HG03469 (cell line): ENCODE measurements around the gene SPO11.

Source experiments
- ATAC-seq: cut with Tn5 transposase; IDR thresholded peaks from one replicate; pipeline ENCODE4 v1.9.1; 2021; ENCODE audit warnings: mild to moderate bottlenecking, moderate library complexity, moderate number of reproducible peaks; ENCODE audit not compliant: unreplicated experiment

The SPO11 gene

DNA sequence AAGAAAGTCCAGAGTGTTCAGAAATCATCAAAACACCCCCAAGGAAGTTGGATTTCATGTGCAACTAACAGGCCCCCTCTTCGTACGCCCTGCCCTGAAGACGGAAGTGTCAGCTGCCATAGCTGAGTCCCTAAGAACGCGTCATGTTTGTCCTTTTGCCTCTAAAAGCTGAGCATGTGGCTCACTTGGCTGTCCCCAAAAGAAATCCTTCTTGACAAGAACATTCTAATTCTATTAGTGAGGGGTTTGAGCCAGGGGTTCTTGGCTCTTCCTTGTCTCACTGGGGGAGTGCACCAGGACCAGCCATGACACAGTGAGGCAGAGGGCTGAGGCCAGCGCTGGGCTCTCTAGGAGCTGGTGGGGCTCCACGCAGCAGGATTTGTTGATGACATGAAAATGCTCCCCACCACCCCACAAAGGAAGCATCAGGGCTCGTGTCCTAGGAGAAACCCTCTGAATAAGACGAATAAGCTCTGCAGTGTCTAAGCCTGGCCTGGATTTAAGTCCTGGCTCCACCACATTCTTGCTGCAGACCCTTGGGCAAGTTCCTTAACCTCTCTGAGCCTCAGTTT is 20.0 kb upstream of the SPO11 start:
- no peak for ATAC-seq

DNA sequence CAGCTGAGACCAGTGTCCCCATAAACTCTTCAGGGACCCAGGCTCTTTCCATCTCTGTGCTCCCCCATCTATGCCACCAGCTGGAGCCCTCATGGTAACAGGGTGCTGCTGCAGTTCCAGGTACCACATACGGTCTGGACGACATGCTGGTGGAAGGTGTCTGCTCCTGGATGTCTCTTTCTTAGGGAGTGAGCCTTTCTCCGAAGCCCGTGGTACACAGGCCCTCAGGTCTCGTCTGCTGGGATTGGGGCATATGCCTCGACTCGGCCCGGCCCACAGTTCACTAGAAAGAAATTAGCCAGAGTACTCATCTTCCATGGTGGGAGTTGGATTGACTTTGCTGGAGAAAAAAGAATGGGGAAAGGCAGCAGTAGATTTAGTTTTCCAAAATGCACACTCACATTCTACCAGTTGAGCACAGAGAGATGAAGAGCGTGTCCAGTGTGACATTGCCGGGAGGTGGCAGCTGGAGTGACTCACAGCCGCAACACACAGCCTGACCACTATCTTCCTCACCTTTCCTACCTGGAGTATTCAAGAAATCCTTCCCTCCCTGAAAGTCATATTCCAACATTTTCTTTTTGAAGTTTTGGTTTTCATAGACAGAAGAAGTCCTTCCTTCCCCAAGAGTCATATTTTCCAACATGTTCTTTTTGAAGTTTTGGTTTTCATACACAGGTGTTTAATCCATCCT is 18.6 kb upstream of the SPO11 start:
- ATAC-seq, result no peak

DNA sequence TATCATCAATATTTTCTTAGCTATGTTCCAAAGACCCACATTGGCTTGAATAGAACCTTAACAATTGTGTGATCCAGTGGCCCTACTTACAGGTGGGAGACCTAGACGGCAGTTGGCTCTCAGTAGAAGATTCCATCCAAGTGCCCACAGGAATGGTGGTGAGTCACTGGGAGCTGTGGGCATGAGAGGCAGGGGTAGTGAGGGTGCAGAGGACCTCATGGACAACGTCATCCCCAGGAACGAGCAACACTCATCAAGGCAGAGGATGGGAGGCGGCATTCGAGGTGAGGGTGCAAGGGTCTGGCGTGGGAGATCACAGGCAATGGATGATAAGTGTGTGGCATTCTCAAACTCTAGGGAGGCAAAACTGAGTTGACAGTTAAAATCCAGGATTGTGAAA is 17.5 kb upstream of the SPO11 start:
- no peak for ATAC-seq

DNA sequence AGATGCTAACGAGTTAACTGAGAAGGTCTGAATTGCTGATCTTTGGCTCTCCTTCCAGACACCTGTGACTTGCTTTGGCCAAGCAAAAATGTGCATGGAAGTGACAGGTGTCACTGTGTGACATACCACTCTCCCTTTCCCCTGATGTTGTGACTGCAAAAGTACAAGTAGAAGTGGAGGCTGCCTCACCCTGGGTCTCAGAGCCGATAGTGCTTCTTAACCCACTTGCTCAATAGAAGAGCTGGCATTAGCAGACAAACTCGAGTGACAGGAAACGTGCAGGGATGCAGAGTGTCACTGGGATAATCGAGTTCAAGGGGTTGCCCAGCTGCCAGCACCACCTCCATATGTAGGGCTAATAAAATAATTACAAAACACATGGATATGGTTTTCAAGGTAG is 16.4 kb upstream of the SPO11 start:
- ATAC-seq, result no peak

DNA sequence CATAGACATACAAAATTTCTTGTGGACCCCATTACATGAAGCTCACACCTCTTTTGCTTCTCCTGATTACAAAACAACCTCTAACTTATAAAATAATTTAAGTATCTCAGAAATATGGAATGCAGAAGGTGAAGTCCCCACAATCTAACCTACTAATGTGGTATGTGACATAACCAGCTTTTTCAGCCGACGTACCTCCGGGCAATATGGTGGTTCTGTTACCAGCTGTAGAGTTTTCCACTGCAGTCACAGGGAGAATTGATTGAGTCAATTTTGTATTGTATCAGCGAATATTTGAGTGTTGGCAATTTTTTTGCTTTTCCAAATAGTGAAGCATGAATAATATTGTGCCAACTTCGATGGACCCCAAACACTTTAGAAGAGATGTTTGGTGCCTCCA is 15.7 kb upstream of the SPO11 start:
- no peak for ATAC-seq

DNA sequence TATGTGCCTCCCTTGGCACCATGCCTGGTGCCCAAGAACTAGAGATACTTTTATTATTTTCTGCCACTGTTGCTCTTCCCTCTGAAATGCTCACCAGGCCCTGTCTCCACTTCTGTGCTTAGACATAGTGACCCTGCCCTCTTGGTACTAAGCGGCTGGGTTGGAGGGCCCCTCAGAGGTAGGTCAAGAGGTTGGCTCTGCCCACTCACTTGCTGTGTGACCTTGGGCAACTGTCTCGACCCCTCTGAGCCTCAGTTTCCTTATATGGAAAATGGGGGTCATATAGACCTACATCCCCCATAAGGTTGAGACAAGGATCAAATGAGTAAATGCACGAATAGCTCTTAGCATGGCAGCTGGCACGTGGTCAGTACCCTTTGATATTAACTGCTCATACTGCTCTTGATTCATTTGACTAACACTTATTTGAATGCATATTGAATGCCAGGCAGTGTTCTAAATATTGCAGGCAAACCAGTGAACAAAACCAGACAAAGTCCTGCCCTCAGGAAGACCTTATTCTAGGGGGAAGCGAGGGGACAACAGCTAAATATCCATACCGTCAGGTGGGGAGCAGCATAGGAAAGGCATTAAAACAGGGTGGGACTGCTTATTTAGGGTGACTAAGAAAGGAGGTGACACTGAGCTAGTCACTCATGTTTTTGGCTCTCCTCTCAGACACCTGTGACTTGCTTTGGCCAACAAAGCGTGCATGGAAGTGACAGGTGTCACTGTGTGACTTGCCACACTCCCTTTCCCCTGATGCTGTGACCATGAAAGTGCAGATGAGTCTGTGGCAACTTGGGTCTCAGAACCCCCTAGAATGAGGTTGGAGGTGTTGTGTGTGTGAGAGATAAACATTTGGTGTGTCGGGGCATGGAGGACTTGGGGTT is 14.3 kb upstream of the SPO11 start:
- no peak for ATAC-seq

DNA sequence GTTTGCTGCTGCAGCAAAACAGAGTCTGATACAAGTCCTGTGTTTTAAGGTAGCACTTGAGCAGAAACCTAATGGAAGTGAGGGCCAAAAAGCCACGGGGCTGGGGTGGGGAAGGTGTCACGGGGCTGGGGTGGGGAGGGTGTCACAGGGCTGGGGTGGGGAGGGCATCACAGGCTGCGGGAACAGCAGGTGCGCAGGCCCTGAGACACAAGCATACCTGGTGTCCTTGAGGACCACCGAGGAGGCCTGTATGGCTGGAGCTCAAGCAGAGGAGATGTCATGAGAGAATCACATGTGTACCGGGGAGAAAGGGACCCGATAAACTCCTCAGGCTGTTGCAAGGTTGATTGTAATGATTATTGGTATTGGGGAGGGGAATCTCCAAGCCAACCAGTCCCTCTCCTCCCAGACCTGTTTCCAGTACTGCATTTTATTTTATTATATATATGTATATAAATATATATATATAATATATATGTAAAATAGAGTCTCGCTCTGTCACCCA is 13.6 kb upstream of the SPO11 start:
- ATAC-seq, result no peak

DNA sequence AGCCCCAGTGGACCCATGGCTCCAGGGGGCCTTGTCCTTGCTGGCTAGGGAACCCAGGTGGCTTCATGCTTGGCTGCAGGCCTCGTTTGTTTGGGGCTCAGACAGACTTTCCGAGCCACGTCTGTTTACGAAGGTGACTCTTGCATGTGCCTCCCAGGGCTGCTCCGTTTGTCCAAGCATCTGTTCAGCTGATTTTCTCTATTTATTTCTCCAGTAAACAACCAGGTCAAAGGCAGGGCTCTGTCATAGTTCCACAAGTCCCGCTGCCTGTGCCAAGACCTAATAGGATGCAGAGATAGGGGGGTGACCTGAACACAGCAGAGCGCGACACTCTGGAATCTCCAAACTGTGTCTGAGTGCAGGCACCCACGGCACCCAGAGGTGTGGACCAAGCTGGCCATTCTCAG is 12.8 kb upstream of the SPO11 start:
- no peak for ATAC-seq

DNA sequence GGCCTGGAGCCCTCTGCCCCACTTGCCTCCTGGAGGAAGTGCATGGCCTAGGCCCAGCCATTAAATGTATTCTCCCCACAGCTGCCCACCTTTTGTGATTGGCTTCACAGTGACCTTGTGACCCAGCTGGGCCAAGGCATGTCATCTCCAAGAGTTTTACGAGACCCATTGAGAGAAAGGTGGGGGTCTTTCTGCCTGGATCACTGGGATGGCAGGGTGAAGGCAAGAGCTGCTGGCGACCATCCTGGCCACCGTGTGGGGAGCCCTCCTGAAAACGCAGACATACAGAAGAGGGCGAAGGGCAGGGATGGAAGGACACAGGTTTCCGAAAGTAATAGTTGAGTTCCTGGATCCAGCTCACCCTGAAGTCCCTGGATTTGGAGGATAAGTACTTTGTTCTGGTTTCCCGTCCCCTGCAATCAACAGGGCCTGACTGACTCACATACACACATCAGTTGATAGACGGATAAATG is 12.3 kb upstream of the SPO11 start:
- no peak for ATAC-seq

DNA sequence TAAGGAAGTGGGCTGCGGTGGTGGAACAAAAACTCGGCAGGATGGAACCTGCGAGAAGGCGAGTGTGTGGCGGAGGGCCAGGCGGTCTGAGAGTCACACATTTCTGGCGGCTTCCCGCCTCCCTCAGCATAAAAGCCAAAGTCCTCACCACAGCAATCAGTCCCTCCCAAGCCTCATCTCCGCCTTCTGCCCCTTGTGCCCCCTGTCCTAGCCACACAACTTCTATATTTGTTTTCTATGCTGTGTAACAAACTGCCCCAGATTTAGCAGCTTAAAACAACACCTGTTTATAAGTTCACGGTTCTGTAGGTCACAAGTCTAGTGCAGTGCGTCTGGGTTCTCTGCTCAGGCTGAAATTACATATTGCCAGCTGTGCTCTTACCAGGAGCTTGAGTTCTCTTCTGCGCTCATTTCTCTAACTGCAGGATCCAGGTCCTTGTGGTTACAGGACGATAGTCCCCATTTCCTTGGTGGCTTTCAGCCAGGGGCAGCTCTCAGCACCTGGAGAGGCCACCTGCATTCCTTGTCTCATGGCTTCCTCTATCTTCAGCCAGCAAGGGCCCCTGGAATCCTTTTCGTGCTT is 11.7 kb upstream of the SPO11 start:
- no peak for ATAC-seq

DNA sequence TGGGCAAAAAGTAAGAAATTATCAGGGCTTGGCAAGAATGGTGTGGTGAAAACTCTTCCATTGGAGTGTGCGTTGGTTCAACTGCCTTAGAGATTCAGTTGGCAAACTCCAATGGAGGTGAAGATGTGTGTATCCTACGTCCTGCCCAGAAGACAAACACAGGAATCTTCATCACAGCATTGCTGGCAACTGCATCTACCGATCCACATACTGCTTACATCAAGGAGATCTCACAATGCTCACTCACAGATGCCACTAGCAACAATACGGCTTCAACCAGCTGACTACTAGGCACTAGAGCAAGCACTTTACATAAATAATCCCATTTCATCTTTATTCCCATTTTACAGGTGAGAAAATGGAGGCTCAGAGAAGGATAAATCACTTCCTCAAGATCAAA is 10.0 kb upstream of the SPO11 start:
- ATAC-seq, result no peak

DNA sequence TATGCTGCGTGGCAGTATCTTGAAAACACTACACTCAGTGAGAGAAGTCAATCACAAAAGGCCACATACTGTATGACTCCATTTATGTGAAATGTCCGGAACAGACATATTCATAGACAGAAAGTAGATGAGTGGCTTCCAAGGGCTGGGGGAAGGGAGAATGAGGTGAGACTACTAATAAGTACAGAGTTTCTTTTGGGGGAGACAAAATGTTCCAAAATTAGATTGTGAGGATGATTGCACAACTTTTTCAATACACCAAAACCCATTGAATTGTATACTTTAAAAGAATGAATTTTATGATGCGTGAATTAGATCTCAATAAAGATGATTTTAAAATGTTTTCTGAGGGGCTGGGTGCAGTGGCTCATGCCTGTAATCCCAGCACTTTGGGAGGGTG is 9.2 kb upstream of the SPO11 start:
- ATAC-seq, result no peak

DNA sequence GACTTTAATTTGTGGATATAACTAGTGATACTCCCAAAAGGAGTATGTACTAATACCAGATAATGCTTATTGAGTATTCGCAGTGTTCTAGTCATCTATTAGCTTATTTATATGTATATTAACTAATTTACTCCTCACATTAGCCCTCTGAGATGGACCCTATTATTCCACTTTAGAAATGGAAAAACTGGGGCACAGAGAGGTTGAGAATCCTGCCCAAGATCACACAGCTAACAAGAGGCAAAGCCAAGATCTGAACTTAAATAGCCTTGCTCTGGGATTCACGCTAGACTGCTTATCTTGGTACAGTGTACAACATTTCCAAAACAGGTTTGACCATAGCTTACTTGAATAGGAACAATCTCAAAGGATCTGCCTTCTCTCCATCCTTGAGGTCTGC is 8.5 kb upstream of the SPO11 start:
- no peak for ATAC-seq

DNA sequence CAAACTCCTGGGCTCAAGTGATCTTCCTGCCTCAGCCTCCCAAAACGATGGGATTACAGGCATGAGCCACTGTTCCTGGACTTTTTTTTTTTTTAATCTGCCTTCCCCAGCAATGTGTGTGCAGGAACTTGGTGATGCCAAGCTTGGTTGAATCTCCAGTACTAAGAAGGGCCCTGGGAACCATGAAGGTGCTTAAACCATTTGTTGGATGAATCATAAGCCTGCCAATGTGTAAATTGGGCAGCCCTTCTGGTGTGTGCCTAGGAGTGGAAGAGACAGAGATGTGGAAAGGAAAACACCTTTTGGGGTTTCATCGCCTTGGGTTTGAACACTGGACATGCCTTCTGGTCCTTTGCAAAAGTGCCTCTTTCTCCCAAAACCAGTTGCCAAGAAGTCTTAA is 7.1 kb upstream of the SPO11 start:
- ATAC-seq, result no peak

DNA sequence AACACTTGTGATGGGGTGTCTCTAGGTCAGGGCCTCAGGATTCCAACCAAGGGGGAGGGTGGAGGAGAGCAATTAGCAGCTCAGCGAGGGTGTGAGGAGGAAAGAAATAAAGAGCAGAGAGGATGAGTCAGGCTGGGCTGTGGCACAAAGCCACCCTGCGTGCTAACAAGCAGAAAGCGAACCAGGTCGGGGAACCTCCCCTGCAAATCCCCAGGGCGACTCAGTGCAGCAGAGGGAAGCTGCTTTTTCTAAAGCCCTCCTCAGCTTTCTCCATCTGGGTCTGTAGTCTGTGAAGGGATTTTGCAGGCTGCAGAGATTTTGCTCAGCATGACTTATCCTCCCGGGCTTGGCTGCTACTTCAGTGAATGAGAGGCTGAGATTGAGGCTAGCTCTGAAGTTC is 6.6 kb upstream of the SPO11 start:
- ATAC-seq, result no peak

DNA sequence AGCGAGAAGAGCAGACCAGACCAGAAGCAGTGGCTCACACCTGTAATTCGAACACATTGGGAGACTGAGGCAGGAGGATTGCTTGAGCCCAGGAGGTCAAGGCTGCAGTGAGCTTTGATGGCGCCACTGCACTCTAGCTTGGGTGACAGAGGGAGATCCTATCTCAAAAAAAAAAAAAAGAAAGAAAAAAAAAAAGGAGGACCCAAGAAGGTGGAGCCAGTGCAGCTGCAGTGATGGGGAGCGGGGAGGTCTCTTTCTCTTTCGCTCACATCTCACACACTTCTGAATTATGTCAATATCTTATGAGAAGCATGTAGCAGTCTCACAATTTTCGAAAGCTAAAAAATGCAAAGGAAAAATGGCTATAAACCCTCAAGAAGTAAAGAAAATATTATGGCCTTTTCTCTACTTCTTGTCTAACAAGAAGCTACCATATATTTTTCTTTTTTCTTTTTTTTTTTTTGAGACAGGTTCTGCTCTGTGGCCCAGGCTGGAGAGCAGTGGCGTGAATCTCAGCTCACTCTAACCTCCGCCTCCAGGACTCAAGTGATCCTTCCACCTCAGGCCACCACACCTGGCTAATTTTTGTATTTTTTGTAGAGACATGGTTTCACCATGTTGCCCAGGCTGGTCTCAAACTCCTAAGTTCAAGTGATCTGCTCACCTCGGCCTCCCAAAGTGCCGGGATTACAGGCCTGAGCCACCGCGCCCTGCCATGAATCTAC is 3.8 kb upstream of the SPO11 start:
- ATAC-seq, result no peak

DNA sequence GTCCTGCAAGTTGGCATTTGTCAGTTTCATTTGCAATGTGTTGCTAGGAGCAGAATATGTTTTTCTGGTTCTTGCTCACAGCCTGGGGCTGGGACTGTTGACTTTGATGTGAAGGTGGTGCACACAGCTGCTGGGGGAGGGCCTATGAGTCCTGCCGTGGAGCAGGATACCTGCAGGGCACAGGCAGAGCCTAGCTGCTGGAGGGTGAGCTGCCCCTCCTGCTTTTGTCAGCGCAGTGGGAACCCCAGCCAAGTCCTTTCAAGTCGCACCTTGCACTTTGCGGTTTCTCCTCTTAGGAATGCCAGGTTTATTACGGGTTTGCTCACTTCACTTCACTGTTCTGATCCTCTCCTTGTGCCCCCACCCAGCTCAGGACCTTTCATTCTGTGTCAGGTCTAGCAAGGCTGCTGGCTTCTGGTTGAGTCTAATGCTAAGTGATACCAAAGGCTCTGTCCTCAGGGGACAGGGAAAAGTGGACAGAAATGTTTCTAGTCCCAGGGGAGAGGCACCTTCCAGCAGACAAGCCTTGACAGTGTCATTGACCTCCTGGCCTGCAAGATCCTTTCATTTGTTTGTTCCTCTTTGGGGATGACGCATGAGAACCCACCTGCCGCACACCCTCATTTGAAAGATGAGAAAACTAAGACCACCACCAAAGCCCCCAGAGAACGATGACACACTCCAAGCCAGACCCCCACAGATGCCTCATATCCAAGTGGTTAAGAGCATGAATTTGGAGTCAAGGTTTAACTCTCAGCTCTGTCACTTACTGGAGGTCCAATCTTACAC is 2.7 kb upstream of the SPO11 start:
- ATAC-seq, result no peak

DNA sequence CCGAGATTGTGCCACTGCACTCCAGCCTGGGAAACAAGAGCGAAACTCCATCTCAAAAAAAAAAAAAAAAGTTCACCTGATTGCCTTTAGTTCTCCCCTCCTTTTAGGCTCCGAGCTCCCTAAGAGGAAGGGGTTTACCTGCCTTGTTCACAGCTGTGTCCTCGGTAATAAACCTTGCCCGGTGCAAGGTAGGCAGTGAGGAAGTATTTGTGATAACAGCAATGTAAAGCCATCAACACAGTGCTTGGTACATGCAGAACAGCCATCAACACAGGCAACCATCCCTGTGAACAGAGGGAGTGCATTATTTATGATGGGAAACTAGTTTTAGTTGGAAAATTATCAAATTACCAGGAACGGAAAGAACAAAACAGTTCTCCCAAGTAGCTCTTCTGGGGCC is 1.8 kb upstream of the SPO11 start:
- ATAC-seq, result no peak

DNA sequence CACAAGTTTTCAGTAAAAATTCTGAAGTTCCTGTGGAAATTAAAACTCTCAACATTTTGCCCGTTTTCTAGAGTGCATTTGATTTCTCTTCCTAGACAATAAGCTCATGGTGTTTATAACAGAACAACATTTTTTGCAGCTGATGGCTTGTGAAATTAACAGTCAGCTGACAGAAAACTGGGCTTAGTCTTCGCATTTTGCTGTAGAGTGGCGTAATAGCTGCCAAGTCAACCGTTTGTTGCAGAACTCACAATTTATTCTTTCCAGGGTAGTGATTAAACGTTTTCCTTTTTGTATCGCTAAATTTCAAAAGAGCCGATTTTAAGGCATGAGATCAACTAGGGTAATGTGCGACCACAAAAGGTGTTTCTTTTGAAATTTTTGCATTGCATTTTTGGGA is 1.4 kb downstream of the SPO11 start:
- no peak for ATAC-seq
